ENCODE results near the gene CYP17A1.
A peak's percentile ranks its signal among the peaks of the same experiment; 100 is the strongest.
"Not testable (repeated sequence)": the region's sequence is repeated elsewhere in the genome, so short reads cannot be mapped to it uniquely, and the experiment has no call there.

The CYP17A1 gene

DNA sequence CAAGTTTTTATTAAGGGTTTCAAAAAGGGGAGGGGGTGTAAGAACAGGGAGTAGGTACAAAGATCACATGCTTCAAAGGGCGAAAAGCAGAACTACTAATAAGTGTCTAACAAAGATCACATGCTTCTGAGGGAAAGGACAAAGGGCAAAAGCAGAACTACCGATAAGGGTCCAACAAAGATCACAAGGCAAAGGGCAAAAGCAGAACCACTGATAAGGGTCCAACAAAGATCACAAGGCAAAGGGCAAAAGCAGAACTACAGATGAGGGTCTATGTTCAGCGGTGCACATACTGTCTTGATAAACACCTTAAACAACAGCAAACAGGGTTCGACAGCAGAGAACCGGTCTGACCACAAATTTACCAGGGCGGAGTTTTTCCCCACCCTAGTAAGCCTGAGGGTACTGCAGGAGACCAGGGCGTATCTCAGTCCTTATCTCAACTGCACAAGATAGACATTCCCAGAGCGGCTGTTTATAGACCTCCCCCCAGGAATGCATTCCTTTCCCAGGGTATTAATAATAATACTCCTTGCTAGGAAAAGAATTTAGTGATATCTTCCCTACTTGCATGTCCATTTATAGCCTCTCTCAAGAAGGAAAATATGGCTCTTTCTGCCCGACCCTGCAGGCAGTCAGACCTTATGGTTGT lies 1.2 kb upstream of the CYP17A1 start:
- not testable (repeated sequence) for DNase-seq (ENCODE audit: low read depth in 1 of 2, low spot score in 1 of 2)

- DNase-seq (ENCODE audit: low read depth in 1 of 2, low spot score in 1 of 2), result peak; percentile 38 to 53
Observed at GRCh38 chr10:102835007-102835482, 2.2 kb downstream of the CYP17A1 start.

DNA sequence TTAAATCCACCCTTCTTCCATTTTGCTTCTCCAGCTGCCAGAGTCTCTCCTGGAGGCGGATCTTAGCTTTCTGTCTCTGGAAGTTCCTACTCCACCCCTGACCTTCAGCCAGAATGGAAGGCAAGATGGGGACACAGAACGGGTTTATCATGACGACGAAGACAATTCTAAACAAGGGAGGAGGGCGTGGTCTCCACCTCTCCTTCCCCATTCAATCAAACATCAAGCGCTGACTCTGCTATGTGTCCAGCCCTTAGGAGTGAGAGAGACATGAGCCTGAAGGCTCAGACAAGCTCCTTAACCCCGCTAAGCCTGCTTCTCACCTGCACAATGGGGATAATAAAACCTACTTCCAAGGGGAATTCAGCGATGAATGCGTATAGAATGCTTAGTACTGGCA lies 3.1 kb downstream of the CYP17A1 start:
- DNase-seq (ENCODE audit: low read depth in 1 of 2, low spot score in 1 of 2), result no peak

GRCh38 chr10:102832987-102833386 lies 4.2 kb downstream of the CYP17A1 start:
- DNase-seq (ENCODE audit: low read depth in 1 of 2, low spot score in 1 of 2), result no peak

DNA sequence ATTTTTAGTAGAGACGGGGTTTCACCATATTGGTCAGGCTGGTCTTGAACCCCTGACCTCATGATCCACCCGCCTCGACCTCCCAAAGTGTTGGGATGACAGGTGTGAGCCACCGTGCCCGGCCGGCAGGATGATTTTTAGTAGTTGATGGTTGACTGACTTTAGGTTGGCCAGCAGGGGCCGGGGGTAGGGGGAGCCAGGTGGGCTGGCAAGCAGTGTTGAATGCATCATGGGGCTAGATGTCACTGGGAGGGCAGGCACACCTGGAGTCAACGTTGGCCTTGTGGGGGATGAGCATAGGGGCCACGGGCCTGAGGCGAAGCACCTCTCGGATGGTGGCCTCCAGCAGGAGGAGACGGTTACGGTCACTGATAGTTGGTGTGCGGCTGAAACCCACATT lies 5.0 kb downstream of the CYP17A1 start:
- no peak for DNase-seq (ENCODE audit: low read depth in 1 of 2, low spot score in 1 of 2)

- DNase-seq (ENCODE audit: low read depth in 1 of 2, low spot score in 1 of 2), result no peak
Observed at GRCh38 chr10:102831322-102832071, 5.7 kb downstream of the CYP17A1 start.

DNA sequence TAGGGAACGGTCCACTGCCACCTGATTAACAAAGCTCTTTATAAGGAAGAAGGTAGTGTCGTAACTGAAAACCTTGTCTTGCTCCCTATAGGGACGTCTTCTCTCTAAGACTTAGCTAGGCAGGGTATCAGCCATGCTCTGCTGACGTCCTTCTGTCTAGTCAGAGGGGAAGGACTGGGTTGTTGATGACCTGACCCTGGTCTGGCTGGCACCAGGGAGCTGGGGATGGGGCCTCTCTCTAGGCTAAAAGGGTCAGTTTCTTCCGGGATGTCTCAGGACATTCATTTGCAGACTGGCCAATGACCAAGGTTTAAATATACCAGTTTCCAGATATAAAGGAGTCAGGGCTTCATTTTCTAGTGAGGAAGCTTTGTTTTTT lies 9.6 kb downstream of the CYP17A1 start:
- no peak for DNase-seq (ENCODE audit: low read depth in 1 of 2, low spot score in 1 of 2)

DNA sequence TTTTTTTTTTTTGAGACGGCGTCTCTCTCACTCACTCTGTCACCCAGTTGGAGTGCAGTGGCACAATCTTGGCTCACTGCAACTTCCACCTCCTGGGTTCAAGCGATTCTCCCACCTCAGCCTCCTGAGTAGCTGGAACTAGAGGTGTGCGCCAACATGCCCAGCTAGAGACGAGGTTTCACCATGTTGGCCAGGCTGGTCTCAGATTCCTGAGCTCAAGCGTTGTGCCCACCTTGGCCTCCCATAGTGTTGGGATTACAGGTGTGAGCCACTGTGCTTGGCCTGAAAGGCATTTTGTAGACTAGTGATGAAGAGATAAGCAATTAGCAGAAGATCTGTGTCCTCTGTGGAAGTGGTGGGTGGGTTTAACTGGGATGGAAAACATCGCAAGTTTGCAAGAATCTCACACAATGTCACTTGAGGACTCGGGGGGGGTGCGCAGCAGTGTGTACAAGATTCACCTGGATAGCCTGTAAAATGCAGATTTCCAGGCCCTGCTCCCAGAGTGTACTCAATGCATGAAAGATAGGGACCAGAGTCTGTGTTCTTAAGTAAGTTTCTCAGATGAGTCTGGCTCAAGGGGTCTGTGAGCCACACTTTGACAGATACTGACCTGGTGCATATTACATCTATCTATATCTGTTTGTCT lies 10.9 kb downstream of the CYP17A1 start:
- DNase-seq (ENCODE audit: low read depth in 1 of 2, low spot score in 1 of 2), result no peak

DNA sequence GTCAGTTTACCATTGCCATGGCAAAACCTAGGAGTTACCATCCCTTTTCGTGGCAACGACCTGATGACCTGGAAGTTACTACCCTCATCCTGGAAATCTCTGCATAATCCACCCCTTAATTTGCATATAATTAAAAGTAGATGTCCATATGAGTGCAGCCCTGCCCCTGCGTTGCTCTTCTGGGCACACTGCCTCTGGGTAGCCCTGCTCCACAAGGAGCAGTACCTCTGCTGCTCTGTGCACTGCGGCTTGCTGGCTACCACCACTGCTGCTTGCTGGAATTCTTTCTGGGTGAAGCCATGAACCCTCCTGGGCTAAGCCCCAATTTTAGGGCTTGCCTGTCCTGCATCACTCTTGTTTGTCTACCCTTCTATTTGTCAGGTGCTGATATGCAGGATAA lies 12.5 kb downstream of the CYP17A1 start:
- DNase-seq (ENCODE audit: low read depth in 1 of 2, low spot score in 1 of 2), result no peak

DNA sequence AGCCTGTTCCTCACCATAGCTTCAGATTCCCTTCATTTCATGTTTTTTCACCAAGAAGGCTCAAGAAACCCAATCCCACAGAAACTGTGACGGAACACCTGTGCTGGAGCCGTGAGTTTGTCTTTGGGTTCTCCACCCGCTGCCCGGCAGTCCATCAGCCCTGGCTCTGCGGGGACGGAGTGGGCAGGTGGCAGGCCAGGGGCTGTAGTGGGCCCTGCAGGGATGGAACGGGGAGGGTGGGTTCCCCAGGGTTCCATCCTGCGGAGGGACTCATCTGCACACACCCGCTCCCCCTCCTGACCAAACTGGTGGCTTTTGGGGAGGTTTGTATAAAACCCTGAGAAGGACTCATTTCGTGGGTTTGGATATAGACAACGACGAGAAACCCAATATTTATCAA lies 15.0 kb downstream of the CYP17A1 start:
- no peak for DNase-seq (ENCODE audit: low read depth in 1 of 2, low spot score in 1 of 2)

DNA sequence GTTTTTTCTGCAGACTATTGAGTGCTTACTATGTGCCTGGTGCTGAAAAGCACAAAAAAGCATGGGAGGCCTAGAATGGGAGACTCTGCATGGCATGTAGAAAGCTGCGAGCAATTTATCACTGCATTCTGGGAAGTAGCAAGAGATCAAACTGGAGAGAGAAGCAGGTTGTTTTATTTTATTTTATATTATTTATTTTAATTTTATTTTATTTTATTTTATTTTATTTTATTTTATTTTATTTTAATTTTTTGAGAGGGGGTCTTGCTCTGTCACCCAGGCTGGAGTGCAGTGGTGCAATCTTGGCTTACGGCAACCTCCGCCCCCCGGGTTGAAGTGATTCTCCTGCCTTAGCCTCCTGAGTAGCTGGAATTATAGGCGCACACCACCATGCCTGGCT lies 17.2 kb downstream of the CYP17A1 start:
- DNase-seq (ENCODE audit: low read depth in 1 of 2, low spot score in 1 of 2), result not testable (repeated sequence)

GRCh38 chr10:102819054-102819453 lies 18.2 kb downstream of the CYP17A1 start:
- no peak for DNase-seq (ENCODE audit: low read depth in 1 of 2, low spot score in 1 of 2)

- DNase-seq (ENCODE audit: low read depth in 1 of 2, low spot score in 1 of 2), result no peak
Observed at GRCh38 chr10:102817175-102817574, 20.0 kb downstream of the CYP17A1 start.

GRCh38 chr10:102815790-102816549 lies 21.2 kb downstream of the CYP17A1 start:
- DNase-seq (ENCODE audit: low read depth in 1 of 2, low spot score in 1 of 2), result no peak

DNA sequence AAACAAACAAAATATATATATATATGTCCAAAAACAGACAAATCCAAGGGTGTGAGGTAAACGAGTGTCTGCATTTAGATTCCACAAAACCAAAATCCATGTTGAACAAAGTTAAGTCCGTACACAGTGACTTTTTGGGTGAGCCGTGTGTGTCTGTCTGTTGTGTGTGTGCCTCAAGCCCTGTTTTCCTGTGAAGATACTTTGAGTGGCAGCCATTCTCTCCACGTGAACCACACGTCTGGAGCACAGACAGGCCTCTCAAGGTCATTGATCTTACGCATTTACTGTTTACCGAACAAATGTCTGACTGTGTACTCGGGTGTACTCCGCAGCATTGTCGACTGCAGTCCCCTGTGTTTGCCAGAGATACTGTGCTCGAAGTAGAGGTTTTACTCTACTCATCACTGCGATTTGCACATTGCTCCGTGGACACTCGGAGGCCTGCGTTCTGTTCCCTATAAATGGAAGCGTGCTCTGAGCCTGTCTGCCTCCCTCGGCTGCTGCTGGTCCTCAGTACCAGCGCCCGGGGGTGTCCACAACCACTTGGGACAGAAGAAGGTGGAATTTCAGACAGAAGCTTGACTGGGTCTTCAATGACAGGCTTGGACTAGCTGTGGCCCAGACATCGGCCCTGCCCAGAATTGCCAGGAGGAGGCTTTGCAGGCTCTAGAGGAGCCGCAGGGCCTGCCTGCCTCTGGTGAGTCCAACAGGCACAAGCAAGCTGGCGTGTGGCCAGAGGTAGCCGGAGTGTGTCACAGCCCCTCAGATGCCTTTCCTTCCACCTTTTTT lies 22.1 kb downstream of the CYP17A1 start:
- DNase-seq (ENCODE audit: low read depth in 1 of 2, low spot score in 1 of 2), result no peak

- DNase-seq (ENCODE audit: low read depth in 1 of 2, low spot score in 1 of 2), result no peak
Observed at GRCh38 chr10:102814453-102814871, 22.8 kb downstream of the CYP17A1 start.

- DNase-seq (ENCODE audit: low read depth in 1 of 2, low spot score in 1 of 2), result no peak
Observed at GRCh38 chr10:102813734-102814452, 23.3 kb downstream of the CYP17A1 start.

DNA sequence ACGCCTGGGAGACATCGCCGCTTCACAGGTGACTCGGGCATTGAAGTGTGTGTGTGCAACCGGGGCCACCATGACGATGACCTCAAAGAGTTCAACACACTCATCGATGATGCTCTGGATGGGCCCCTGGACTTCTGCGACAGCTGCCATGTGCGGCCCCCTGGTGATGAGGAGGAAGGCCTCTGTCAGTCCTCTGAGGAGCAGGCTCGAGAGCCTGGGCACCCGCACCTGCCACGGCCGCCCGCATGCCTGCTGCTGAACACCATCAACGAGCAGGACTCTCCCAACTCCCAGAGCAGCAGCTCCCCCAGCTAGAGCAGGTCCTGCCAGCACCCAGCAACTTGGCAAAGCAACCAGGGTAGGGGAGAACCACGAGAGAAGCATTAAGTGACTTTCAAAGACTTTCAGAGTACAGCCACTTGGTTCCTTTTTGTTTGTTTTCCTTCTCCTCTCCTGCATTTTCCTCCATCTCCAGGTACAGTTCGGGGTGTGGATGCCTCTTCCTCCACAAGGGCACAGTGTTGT lies 24.1 kb downstream of the CYP17A1 start:
- no peak for DNase-seq (ENCODE audit: low read depth in 1 of 2, low spot score in 1 of 2)

- no peak for DNase-seq (ENCODE audit: low read depth in 1 of 2, low spot score in 1 of 2)
Observed at GRCh38 chr10:102812231-102812876, 24.9 kb downstream of the CYP17A1 start.

All from activated T-helper 1 cell treated with anti-CD3 and anti-CD28 coated beads, Interleukin-2, amount 50 U/mL, for 16 hours (primary cell).